NCI-H226 (cell line): ENCODE measurements around the gene PRKCG.

Source experiments
- DNase-seq: peaks from one replicate; pipeline ENCODE4 v3.0.0-alpha.2; 2015

Gene PRKCG

GRCh38 chr19:53898636-53899341, 16.8 kb downstream of the PRKCG start:
- no peak for DNase-seq

- no peak for DNase-seq
These were observed 18.3 kb downstream of the PRKCG start for GRCh38 chr19:53900191-53900860.

DNA sequence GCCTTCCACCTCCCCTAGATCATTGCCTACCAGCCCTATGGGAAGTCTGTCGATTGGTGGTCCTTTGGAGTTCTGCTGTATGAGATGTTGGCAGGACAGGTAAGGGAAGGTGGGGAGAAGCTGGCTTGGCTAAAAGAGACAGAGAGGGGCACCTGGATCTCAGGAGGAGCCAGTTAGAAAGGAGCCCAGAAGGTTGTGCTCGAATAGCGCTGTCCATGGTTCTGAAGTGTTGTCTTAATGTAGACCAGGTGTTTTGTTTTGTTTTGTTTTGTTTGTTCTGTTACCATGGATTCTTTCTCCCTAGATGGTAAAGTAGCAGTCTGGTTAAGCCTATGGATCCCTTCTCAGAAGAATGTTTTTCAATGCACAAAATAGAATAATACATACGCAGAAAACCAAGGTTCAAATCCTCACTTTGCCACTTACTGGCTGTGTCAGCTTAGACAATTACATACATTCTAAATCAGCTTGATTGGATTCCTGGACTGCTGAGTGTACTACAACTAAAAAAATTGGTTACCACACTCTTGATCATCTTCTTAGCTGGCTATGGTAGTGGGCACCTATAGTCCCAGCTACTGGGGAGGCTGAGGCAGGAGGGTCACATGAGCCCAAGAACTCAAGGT, 21.2 kb downstream of the PRKCG start:
- peak; percentile 26 for DNase-seq

DNA sequence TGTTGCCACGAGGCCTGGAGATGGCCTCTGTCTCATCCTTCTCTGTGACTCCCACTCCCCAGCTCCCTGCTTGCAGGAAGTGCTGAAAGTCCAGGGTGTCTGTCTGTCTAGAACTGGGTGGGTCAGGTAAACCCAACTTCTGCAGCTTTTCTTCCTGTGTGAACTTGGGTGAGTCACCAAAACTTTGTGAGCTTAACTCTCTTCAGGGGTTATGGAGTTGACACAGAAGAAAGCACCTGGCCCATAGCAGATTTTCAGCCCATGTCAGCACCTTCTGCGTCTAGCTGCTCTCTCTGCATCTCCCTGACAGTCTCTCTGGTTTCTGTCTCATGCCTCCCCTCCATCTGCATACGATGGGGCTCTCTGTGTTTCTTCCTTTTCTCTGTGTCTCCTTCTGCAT, 22.9 kb downstream of the PRKCG start:
- no peak for DNase-seq

DNA sequence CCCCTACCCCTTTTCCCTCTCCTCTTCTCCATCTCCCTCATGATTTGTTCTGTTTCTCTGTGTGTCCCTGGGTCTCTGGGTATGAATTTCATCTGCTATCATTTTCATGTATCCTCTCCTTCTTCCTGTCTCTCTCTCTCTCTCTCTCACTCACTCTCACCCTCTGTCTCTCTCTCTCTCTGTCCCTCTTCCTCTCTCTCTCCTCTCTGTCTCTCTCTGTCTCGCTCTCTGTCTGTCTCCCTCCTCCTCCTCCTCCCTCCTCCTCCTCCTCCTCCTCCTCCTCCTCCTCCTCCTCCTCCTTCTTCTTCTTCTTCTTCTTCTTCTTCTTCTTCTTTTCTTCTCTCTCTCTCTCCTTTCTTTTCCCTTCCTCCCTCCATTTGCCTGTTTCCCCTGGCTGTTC, 23.8 kb downstream of the PRKCG start:
- DNase-seq = no peak

DNA sequence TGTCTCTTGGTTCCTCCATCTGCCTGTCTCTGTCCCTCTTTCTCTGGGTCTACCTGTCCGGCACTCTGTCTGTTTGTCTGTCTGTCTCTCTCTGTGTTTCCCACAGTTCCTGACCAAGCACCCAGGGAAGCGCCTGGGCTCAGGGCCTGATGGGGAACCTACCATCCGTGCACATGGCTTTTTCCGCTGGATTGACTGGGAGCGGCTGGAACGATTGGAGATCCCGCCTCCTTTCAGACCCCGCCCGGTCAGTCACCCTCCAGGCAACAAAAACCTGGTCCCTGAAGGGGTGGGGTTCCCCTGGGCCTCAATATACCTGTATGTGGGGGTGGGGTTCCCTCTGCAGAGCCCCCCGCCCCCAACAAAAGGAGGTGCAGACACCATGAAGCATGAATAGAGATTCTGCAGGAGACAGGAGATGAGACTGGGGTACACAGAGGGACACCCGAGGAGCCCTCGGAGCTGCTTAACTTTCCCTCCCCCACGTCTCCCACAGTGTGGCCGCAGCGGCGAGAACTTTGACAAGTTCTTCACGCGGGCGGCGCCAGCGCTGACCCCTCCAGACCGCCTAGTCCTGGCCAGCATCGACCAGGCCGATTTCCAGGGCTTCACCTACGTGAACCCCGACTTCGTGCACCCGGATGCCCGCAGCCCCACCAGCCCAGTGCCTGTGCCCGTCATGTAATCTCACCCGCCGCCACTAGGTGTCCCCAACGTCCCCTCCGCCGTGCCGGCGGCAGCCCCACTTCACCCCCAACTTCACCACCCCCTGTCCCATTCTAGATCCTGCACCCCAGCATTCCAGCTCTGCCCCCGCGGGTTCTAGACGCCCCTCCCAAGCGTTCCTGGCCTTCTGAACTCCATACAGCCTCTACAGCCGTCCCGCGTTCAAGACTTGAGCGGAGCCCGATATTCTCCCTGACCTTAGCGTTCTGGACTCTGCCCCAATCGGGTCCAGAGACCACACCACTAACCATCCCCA, 24.5 kb downstream of the PRKCG start:
- peak; percentile 2 for DNase-seq

- DNase-seq = peak; percentile 1
These were observed 25.2 kb downstream of the PRKCG start for GRCh38 chr19:53907193-53907581.

- DNase-seq = peak; percentile 1
These were observed 25.7 kb downstream of the PRKCG start for GRCh38 chr19:53907690-53908089.

- no peak for DNase-seq
These were observed 26.3 kb downstream of the PRKCG start for GRCh38 chr19:53908106-53908934.

- no peak for DNase-seq
These were observed 27.0 kb downstream of the PRKCG start, which contains the start of gene CACNG7 for GRCh38 chr19:53908935-53909415. TSS of gene CACNG7 (plus strand) at chr19:53909278. CDS start at chr19:53912832, 3,554 bp downstream.

DNA sequence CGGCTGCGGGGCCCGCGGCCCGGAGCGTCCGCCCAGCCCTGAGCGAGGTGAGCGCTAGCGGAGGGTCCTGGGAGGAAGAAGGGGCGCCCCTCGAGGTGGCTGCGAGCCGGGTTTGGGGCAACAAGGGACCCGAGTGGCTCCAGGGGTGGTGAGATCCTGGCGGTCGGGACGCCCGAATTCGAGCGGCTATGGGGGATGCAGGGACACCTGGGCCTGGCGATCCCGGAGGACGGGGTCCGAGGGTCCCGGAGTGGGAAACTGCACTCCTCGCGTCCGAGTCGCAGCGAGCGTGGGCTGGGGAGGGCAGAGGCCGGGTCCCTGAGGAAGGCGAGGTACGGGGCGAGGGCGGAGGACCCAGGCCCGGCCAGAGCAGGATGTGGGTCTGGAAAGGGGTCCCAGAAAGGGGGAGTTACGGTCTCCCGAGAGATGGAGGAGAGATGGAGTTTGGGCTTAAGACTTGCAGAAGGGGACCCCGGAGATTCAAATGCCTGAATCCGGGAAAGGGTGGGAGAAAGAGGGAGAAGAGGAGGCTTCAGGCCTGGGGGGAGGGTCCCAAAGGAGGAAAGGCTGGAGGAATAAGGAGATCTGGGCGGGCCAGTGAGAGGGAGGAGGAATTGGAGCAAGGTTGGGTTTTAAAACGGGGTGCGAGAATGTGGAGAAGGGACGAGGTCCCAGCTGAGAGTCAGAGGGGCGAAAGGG, 27.6 kb downstream of the PRKCG start:
- DNase-seq = no peak

DNA sequence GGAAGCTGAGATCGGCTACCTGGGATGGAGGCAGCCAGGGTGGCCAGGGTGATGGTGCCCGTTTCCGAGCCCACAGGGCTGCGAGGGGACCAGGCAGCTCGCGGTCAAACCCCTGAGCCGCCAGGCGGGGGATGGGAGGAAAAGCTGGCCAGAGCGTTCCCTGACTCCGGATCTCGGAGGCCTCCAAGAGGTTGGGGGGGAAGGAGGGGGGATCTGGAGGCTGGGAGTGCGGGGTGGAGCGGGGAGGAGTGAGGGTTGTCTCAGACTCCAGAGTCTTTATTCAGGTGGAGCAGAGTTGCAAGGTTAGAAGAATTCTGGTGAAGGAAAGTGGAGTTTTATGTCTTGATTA, 28.1 kb downstream of the PRKCG start:
- DNase-seq = no peak

- DNase-seq = no peak
These were observed 30.7 kb downstream of the PRKCG start for GRCh38 chr19:53912653-53913052.

- no peak for DNase-seq
These were observed 33.0 kb downstream of the PRKCG start for GRCh38 chr19:53915000-53915399.

GRCh38 chr19:53916004-53916403, 34.0 kb downstream of the PRKCG start:
- DNase-seq = no peak

DNA sequence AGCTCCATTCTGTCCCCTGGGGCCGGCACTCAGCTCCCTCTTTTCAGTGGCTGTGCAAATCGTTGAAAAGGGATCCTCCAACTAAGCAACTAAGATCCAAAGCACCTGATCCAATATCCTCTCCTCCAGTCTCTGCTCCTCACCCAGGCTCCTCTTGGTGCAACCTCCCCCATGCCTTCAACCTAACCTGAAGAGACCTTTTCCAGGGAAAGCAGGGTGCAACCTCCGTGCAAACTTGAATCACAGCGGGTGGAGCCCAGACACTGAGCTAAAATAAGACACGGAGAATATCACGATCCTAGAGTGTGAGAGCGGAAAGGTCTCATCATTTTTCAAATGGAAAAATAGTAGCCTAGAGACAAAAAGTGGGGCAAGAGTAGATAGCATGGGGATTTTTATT, 35.4 kb downstream of the PRKCG start:
- no peak for DNase-seq

- peak; percentile 47 for DNase-seq
These were observed 45.7 kb downstream of the PRKCG start for GRCh38 chr19:53927739-53928138.

GRCh38 chr19:53936029-53936428, 54.0 kb downstream of the PRKCG start:
- DNase-seq = no peak

DNA sequence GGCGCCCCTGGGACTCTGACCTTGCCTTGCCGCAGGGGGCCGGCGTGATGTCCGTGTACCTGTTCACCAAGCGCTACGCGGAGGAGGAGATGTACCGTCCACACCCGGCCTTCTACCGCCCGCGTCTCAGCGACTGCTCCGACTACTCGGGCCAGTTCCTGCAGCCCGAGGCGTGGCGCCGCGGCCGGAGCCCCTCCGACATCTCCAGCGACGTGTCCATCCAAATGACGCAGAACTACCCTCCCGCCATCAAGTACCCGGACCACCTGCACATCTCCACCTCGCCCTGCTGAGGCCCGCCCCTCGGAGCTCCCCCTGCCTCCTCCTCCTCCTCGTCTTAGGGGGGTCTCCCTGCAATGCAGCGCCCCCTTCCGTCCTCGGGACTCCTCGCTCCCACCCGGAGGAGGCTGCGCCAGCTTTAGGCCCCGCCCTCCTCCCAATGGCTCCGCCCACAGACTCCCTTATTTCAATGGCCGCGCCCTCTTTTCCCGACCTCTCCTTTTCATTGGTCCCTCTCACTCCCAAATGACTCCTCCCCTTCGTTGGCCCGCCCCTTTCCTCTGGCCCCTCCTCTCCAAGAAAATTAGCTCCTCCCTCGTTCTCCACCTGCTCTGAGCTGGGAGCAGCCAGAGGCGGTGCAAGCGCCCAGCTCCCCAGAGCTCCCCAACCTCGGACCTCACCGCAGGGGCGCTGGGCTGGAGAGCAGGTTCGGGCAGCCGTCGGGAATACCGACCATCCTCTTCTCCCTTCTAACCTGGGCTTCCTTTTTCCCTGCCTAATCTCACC, 60.2 kb downstream of the PRKCG start:
- DNase-seq = no peak

GRCh38 chr19:53944416-53944815, 62.4 kb downstream of the PRKCG start:
- DNase-seq = no peak
